ENCODE results near the gene TMEM223.
"Not testable (repeated sequence)": the region's sequence is repeated elsewhere in the genome, so short reads cannot be mapped to it uniquely, and the experiment has no call there.

The TMEM223 gene

DNA sequence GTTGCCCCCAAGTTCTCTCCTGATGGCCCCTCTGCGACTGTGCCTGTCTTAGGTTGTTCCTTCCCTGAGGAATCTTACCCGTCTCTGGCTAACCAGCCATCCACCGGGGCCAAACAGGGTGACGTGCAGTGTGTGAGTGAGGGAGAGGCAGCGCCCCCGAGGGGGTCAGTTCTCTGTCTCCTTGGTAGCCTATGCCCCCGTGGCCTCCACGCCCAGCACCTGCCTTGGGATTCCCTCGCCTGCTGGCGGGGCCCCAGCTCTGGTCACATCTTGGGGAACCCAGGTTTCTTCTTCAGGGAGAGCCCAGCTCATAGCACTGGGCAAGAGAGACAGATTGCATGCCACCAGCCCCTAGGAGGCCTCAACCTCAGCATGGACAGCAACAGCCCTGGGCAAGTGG lies 7.7 kb upstream of the TMEM223 start:
- DNase-seq: no peak

GRCh38 chr11:62796281-62796680 lies 4.5 kb upstream of the TMEM223 start:
- DNase-seq: no peak

- no peak for DNase-seq
Observed at GRCh38 chr11:62794201-62794775, 2.5 kb upstream of the TMEM223 start.

DNA sequence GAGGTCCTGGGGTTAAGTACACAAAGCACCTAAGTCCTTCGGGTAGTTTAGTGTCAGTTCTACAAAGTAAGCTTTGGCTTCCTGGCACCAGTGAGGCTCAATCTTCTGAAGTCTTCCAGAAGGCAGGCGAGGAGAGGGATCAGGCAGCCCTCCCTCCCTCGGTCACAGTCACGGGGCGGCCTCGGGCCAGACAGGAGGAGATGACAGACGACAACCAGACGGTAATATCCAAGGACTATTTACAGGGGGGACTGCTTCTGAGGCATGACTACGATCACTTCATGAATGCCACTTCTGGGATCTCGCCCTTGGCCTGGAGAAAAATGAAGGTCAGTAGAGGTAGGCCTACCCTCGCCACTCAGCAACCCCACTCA lies 383 bp upstream of the TMEM223 start:
- no peak for DNase-seq

GRCh38 chr11:62789576-62789975 lies 2.2 kb downstream of the TMEM223 start:
- DNase-seq: no peak

DNA sequence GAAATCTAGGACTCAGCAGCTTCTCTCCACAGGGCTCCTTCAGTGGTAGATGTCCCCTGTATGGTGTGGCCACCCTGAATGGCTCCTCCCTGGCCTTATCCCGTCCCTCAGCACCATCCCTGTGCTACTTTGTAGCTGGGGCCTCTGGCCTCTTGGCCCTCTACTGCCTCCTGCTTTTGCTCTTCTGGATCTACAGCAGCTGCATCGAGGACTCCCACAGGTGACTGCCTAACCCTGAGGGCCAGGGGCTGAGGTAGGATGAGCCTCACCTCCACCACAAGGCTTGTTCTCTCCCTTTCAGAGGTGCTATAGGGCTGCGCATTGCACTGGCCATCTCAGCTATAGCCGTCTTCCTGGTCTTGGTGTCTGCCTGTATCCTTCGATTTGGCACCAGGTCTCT lies 2.8 kb downstream of the TMEM223 start:
- DNase-seq: no peak

DNA sequence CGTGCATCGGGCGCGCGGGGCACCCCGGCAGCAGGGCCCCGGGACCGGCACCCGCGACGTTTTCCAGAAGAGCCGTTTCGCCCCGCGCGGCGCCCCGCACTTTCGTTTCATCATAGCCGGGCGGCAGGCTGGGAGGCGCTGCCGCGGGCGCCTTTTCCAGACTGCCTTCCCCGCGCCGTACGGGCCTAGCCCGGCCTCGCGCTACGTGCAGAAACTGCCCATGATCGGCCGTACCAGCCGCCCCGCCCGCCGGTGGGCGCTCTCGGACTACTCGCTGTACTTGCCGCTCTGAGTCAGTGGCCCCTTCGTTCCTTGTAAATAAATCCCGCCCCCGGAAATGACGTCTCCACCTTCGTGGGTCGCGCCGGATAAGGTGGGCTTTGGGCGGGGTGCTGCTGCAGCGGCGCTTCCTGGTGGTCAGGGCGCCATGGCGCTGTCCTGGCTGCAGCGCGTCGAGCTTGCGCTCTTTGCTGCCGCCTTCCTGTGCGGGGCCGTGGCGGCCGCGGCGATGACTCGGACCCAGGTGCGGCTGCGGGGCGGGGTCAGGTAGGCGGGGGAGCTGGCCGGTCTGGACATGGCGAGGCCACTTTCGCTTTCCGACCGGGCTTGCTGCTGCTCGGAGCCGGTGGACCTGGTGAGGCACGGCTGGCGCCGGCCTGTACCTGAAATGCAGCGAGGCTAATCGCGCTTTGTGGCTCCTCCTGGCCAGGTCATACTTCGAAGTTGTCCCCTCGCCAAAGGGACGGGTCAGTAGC lies 4.6 kb downstream of the TMEM223 start, which contains the start of gene TMEM179B:
Gene TMEM179B, plus strand, starts transcription at position 398 of the 755 bp plus-strand sequence. Its CDS starts 30 bp downstream, at position 428.
- DNase-seq: peak; percentile 97

DNA sequence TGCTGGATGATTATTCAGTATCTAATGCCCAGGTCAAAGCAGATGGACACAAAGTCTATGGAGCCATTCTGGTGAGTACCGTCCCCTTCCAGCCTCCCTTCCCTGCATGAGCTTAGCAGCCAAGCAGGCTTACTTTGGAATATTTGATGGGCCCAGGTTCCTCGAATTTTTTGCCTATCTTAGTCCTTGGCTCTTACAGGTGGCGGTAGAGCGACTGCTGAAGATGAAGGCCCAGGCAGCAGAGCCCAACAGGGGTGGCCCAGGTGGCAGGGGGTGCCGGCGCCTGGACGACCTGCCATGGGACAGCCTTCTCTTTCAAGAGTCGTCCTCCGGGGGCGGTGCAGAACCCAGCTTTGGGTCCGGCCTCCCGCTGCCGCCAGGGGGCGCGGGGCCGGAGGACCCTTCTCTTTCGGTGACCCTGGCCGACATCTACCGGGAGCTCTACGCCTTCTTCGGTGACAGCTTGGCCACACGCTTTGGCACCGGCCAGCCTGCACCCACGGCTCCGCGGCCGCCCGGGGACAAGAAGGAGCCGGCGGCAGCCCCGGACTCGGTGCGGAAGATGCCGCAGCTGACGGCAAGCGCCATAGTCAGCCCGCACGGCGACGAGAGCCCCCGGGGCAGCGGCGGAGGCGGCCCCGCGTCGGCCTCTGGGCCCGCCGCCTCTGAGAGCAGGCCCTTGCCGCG lies 5.3 kb downstream of the TMEM223 start:
- DNase-seq: peak; percentile 79

DNA sequence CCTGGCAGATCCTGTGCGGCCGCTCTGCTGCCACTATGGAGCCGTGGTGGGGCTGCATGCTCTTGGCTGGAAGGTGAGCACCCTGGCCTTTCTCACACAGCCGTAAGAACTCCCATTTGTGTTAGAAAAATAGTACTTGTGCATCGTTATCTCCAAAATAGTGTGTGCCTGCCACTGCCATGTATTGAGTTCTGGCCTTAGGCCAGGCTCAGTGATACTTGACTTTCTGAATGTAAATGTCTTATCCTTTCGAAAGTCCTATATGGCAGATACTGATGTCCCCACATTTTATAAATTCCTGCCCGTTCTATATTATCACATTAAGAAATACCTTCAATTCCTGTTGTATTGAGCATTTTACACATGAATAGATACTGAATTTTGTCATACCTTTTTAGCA lies 9.1 kb downstream of the TMEM223 start:
- no peak for DNase-seq

- no peak for DNase-seq
Observed at GRCh38 chr11:62778441-62778840, 13.4 kb downstream of the TMEM223 start.

DNA sequence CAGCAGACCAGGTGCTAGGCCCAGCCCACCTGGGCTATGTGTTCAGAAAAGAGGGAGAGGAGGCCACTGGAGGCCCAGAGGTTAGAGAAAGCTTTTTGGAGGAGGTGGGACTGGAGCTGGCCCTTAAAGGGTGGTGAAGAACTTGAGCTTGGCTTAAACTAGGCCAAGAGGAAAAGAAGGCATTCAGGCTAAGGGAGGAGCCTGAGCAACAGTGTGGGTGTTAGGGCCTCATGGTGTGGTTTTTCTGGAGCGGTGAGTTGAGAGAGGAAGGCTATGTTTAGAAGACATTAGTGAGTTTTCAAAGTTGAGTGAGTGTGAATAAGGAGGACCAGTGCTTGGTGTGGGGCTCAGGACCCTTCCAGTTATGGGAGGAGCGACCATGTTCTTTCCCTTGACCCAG lies 14.4 kb downstream of the TMEM223 start:
- DNase-seq: no peak

GRCh38 chr11:62775646-62776045 lies 16.2 kb downstream of the TMEM223 start:
- DNase-seq: no peak

- DNase-seq: no peak
Observed at GRCh38 chr11:62774407-62774806, 17.4 kb downstream of the TMEM223 start.

GRCh38 chr11:62771144-62772021 lies 20.4 kb downstream of the TMEM223 start, which contains the start of gene TAF6L:
TSS of gene TAF6L (plus strand) at chr11:62771396. CDS start at chr11:62775784, 4,388 bp downstream.
- peak; percentile 97 for DNase-seq

DNA sequence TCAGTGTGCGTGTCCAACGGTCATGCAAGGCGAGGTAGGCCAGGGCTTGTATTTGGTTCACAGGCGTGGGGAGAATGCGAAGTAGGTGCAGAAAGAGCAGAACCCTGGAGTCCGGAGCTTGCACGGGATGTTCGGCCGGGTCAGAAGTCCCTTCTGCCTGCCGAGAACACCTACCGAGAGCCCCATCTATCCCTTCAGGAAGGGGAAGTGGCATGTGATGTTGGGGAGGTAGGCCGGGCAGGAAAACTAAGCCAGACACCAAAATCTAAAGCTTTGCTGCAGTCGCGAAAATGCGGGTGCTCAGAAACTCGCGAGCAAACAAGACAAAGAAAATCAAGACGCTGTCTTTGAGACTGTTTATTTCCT lies 21.0 kb downstream of the TMEM223 start:
- DNase-seq: no peak

DNA sequence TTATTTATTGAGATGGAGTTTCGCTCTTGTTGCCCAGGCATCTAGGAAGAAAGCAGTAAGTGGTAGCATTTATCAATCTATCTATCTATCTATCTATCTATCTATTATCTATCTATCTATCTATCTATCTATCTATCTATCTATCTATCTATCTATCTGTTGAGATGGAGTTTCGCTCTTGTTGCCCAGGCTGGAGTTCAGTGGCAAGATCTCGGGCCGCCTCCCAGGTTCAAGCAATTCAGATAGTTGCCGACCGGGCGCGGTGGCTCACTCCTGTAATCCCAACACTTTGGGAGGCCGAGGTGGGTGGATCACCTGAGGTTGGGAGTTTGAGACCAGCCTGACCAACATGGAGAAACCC lies 31.0 kb downstream of the TMEM223 start:
- not testable (repeated sequence) for DNase-seq

- no peak for DNase-seq
Observed at GRCh38 chr11:62757846-62758788, 33.7 kb downstream of the TMEM223 start.

GRCh38 chr11:62755086-62755615 lies 36.7 kb downstream of the TMEM223 start:
- DNase-seq: no peak

- DNase-seq: peak; percentile 99
Observed at GRCh38 chr11:62753736-62754603, 37.8 kb downstream of the TMEM223 start, which contains the start of gene ZBTB3. TSS of gene ZBTB3 (minus strand) at chr11:62754160. CDS start at chr11:62753664, 496 bp downstream.

DNA sequence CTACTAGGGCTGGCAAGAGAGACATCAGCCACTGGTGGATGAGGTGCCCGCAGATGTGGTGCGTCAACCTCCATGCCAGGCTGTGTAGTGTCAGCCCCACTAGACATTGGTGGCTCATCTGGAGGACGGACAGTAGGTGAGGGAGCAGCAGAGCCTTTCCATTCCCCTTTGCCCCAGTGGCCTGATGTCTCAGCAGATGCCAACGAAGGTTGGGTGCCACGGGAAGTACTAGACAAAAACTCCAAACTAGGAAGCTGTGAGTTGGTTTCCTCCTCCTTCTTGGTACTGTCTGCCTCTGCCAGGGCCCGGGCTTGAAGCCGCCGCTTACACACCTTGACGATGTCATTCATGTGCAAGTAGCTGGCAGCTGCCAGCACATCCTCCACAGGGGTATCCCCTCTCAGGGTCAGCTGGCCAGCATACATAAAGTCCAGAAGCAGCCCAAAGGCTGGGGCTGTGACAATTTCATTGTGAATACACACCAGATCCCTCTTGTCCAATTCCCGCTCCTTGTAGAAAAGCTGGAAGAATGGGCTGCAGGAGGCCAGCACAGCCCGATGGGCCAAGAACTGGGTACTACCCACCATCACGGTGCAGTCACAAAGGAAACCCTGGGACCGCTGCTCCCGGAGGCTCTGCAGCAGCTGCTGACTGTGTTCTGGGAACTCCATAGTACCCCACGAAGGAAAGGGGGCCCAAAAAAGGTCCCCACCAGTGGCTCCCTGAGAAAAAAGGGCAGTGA lies 38.6 kb downstream of the TMEM223 start:
- DNase-seq: no peak

All from fibroblast of skin of right quadriceps (primary cell).